Gastroesophageal sphincter (tissue), 3 donors: ENCODE measurements around the gene NDUFB1.

Experiments
- CTCF ChIP-seq, 4 experiments: fragments of 200-600 bp in 2 of 4; fragments of 450-650 bp in 2 of 4; sonication (generic) in 1 of 4; IDR thresholded peaks; one replicate each; pipeline ENCODE4 v1.5.1; 2017 to 2019; ENCODE audit warnings: antibody characterized with exemption in 4 of 4, mild to moderate bottlenecking in 2 of 4, moderate library complexity in 2 of 4
- EP300 ChIP-seq: sonication (generic); formaldehyde crosslinking; IDR thresholded peaks from one replicate; pipeline ENCODE4 v1.6.1; 2017; ENCODE audit warnings: antibody characterized with exemption, mild to moderate bottlenecking
- POLR2A ChIP-seq, 2 donors: fragments of 450-650 bp; IDR thresholded peaks; one replicate each; pipeline ENCODE4 v1.6.1; 2017; ENCODE audit warnings: antibody characterized with exemption in 2 of 2, mild to moderate bottlenecking in 2 of 2, moderate library complexity in 1 of 2
- POLR2AphosphoS5 ChIP-seq: sonication (generic); formaldehyde crosslinking; IDR thresholded peaks from one replicate; pipeline ENCODE4 v1.6.1; 2017; ENCODE audit warnings: antibody characterized with exemption

GRCh38 chr14:92108345-92109254 is 12.9 kb downstream of the NDUFB1 start:
- no peak for TF ChIP-seq CTCF (IDR thresholded peaks at IDR 0.05)
- TF ChIP-seq POLR2AphosphoS5 = no peak
- no peak for TF ChIP-seq EP300
- no peak for TF ChIP-seq POLR2A (IDR thresholded peaks at IDR 0.05)
